NCI-H1694 treated with DMSO at 0.1 percent for 48 hours (cell line): ENCODE data around the gene FHIT.
"Not testable (repeated sequence)": the region's sequence is repeated elsewhere in the genome, so short reads cannot be mapped to it uniquely, and the experiment has no call there.

Source experiments
- DNase-seq: peaks from one replicate; lab custom pipeline; 2025; lab: John Stamatoyannopoulos, UW

The FHIT gene

GRCh38 chr3:60989626-60990441, 261.4 kb downstream of the FHIT start:
- DNase-seq = no peak

GRCh38 chr3:60987191-60987590, 264.1 kb downstream of the FHIT start:
- DNase-seq = not testable (repeated sequence)

GRCh38 chr3:60986552-60986951, 264.7 kb downstream of the FHIT start:
- DNase-seq = no peak

- no peak for DNase-seq
Observed at GRCh38 chr3:60983906-60984305, 267.3 kb downstream of the FHIT start.

GRCh38 chr3:60980342-60980692, 270.9 kb downstream of the FHIT start:
- no peak for DNase-seq

- no peak for DNase-seq
Observed at GRCh38 chr3:60979461-60980341, 271.6 kb downstream of the FHIT start.

- DNase-seq = no peak
Observed at GRCh38 chr3:60973321-60973720, 277.9 kb downstream of the FHIT start.

GRCh38 chr3:60972599-60972998, 278.7 kb downstream of the FHIT start:
- no peak for DNase-seq

GRCh38 chr3:60970850-60971249, 280.4 kb downstream of the FHIT start:
- DNase-seq = no peak

GRCh38 chr3:60967141-60967540, 284.1 kb downstream of the FHIT start:
- no peak for DNase-seq

- DNase-seq = no peak
Observed at GRCh38 chr3:60957541-60957940, 293.7 kb downstream of the FHIT start.

- no peak for DNase-seq
Observed at GRCh38 chr3:60956729-60957128, 294.5 kb downstream of the FHIT start.

- DNase-seq = no peak
Observed at GRCh38 chr3:60955034-60955433, 296.2 kb downstream of the FHIT start.

GRCh38 chr3:60954048-60954447, 297.2 kb downstream of the FHIT start:
- no peak for DNase-seq

- no peak for DNase-seq
Observed at GRCh38 chr3:60953351-60953750, 297.9 kb downstream of the FHIT start.

GRCh38 chr3:60952055-60952454, 299.2 kb downstream of the FHIT start:
- DNase-seq = no peak

- DNase-seq = no peak
Observed at GRCh38 chr3:60949146-60949545, 302.1 kb downstream of the FHIT start.

GRCh38 chr3:60948488-60948887, 302.8 kb downstream of the FHIT start:
- no peak for DNase-seq

GRCh38 chr3:60935709-60936108, 315.5 kb downstream of the FHIT start:
- no peak for DNase-seq

GRCh38 chr3:60933824-60934223, 317.4 kb downstream of the FHIT start:
- DNase-seq = no peak

- DNase-seq = no peak
Observed at GRCh38 chr3:60932643-60933042, 318.6 kb downstream of the FHIT start.

- no peak for DNase-seq
Observed at GRCh38 chr3:60932170-60932569, 319.1 kb downstream of the FHIT start.

- no peak for DNase-seq
Observed at GRCh38 chr3:60931452-60931851, 319.8 kb downstream of the FHIT start.
